Adrenal gland (tissue), 5 donors: ENCODE results near the gene SMIM35.

Experiments used
- CTCF ChIP-seq, 6 experiments: fragments of 450-650 bp in 4 of 6; fragments of 200-600 bp in 2 of 6; sonication (generic) in 1 of 6; IDR thresholded peaks; 1 replicate in 5 of 6; 2 replicates in 1 of 6; pipeline versions ENCODE4 v1.5.1 to v1.8.0; 2016 to 2021; ENCODE audit warnings: antibody characterized with exemption in 6 of 6, mild to moderate bottlenecking in 2 of 6, moderate library complexity in 1 of 6
- POLR2A ChIP-seq, 2 donors: fragments of 450-650 bp; IDR thresholded peaks; one replicate each; pipeline ENCODE4 v1.6.1; 2017; ENCODE audit warnings: antibody characterized with exemption in 2 of 2, mild to moderate bottlenecking in 2 of 2, moderate library complexity in 1 of 2
- donor health status: DM: no; HTN: no; CAD: no.

DNA sequence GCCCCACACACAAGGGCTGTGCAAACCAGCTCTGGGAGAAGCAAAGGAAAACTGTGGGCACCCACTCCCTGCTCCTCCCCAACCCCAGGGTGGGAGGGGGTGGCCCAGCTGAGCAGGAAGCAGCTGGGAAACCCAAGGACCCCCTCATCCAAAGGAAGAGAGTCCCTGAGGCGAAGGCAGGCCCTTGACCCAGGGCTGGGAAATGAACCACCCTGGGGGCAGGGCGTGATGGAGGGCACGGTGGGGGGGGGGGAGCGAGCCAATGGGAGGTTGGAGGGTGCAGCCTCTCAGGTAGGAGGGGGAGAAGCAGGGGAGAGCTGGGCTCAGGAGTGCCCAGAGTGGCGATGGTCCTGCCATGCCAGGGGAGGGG lies 49.0 kb upstream of the SMIM35 start:
- TF ChIP-seq CTCF (IDR thresholded peaks at IDR 0.05) (no peak), POLR2A (IDR thresholded peaks at IDR 0.05) (no peak)
